Fibroblast of skin of right biceps (primary cell): ENCODE results near the gene DLGAP4.

Experiments
- DNase-seq: peaks from one replicate; pipeline ENCODE4 v3.0.0-alpha.2; 2013

Gene DLGAP4

GRCh38 chr20:36274181-36274841, 31.8 kb upstream of the DLGAP4 start:
- no peak for DNase-seq

DNA sequence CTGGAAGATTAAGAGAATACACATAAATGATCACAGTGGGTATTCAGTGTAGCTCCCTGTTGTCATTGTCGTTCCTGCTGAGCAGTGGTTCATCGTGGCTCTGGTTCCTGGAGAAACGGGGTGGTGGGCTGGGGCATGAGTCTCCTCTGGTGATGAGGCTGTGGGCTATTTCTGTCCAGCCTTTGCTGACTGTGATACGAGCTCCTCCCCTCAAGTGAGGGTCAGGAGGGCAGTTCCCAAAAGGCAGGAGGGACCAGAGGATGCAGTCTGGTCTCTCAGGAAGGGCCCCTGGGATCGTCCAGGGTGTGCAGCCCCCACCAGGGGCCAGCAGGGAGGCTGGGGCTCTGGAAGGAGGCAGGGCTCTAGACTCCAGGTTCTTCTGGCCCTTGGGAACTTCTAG, 31.1 kb upstream of the DLGAP4 start:
- no peak for DNase-seq

GRCh38 chr20:36275441-36276189, 30.5 kb upstream of the DLGAP4 start:
- DNase-seq, result no peak

DNA sequence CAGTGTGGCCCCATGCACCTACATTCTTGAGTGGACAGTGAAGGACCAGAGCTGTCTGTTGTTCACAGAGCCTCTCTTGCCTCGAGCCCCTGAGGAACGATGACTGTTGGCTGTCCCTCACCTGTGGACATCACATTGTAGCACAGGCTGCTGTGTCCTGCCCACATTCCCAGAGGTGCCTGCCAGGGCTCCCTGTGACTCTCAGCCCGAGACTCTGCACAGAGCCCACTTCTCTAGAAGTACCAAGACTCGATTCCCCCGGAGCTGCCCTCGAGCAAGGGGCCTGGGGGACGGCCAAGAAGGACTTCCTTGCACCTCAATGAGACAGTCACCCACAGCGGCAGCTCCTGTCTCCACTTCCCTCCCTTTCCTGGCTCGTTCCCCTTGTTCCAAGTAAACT, 28.6 kb upstream of the DLGAP4 start:
- DNase-seq, result no peak

- DNase-seq, result no peak
These were observed 26.8 kb upstream of the DLGAP4 start for GRCh38 chr20:36279362-36279761.

- DNase-seq, result no peak
These were observed 26.4 kb upstream of the DLGAP4 start for GRCh38 chr20:36279776-36280175.

GRCh38 chr20:36281785-36282380, 24.3 kb upstream of the DLGAP4 start:
- no peak for DNase-seq

DNA sequence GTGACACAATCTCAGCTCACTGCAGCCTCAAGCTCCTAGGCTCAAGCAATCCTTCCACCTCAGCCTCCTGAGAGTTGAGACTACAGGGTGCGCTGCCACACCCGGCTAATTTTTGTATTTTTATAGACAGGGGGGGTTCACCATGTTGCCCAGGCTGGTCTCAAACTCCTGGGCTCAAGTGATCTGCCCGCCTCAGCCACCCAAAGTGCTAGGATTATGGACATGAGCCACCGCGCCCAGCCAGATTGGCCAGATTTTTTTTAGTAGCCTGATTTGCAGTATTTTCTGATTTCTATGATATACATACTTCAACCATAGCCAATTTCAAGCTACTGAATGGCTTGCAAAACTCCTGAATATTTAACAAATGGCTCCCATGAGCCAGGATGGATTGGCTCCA, 21.4 kb upstream of the DLGAP4 start:
- no peak for DNase-seq

GRCh38 chr20:36285746-36286447, 20.2 kb upstream of the DLGAP4 start:
- no peak for DNase-seq

- no peak for DNase-seq
These were observed 8.5 kb upstream of the DLGAP4 start for GRCh38 chr20:36297656-36298055.

DNA sequence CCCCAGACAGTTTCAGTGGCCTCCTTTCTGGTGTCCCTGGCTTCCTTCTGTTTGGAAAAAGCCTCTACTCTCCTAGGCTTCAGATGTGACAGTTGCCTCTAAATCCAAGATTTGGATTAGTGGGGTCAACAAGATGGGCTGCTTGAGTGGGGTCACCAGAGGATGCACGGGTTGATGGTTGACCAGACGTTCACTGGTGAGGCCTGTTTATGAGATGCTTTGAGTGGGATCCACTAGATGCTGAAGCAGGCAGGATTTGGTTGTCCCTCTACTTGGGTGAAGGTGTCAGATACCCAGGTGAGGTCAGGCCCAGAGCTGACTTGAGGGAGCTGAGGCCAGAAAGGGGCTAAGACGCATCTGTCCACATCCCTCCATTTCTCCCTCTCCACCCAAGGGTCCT, 8.1 kb upstream of the DLGAP4 start:
- DNase-seq, result no peak

DNA sequence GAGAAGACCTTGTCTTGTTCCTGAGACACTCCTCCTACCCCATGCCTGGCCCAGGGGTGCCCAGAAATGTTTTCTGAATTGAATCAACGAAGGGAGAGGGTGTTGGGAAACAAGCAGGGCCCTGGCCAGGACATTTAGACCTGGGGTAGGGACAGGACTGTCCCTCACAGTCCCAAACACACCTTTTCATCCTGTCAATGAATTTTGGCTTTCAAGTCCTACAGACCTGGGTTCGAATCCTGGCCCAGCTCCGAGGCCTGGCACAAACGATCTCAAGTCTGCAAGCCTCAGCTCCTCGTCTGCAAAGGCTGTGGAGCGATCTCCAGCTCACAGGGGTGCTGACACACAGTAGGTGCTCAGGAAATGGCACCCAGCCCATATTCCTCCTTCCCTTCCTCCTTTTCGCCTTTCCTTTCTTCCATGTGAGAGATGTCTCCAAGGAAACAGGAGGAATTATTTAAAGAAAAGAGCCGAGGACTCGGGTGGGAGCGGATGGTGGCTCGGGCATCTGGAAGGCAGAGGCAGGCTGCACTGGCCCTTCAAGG, 7.3 kb upstream of the DLGAP4 start:
- no peak for DNase-seq

DNA sequence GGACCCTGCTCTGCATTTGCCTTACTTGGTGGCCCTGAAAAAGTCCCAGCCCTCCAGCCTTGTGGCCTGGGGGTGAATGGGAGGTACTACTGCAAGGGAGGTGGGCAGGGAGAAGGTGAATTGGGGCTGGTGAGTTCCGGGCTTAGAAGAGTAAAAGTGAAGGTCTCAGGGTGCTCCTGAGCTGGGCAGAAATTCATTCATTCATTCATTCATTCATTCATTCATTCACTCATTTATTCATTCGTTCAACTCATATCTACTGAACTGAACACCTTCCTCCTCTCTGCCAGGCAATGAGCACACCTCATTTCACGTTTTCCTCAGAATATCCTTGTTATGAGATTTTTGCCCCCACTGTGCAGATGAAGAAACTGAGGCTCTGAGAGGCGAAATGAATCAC, 6.7 kb upstream of the DLGAP4 start:
- no peak for DNase-seq

DNA sequence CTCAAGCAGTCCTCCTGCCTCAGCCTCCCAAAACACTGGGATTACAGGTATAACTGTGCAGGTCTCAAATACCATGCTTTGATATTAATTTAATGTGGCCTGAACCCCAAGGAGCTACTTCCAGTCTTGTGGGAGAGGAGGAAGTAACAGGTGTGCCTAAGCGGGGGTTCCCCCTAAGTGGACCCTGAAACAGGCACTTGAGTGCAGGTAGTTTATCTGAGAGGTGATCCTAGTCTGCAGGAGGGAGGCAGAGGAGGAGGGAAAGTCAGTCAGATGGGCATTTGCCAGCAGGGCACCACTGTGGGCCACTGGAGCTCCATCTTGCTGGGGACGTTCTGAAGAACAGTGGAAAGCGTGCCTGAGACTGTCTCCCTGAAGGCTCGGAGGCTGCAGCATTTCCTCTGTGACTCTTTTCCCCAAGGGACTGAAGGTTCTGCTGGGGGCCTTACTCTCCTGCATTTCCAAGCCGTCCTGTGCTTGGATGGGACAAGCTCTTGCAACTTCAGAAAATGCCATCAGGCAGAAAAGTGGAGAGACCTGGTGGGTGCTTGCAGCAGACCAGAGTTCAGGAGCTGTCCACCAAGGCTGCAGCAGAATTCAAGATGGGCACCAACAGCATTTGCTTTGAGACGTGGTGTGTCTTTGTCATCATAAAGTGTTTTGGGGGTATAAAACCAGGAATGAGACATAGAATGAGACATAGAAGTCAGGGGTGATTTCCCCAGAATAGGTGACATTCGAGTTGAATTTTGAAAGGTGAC, 4.6 kb upstream of the DLGAP4 start:
- no peak for DNase-seq

DNA sequence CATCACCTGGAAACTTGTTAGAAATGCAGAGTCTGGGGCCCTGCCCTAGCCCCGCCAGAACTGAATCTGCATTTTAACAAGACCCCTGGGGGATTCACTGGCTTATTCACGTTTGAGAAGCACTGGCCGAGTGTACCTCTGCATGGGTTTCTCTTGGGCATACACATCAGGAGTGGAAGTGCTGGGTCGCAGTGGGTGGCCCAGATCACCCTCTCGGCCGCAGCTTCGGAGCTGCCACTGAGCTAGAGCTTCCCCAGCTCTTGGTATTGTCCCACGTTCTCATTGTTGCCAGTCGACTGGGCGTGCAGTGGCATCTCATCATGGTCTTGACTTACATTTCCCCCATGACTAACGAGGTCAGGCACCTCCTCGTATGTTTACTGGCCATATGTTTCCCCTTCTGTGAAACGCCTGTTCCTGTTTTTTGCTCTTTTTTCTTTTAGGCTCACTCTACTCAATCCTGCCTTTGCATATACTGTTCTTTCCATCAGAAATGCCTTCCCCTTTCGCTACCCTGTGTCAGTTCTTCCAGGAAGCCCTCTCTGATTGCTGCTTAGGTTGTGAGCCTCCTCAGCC, 3.0 kb upstream of the DLGAP4 start:
- DNase-seq, result no peak

DNA sequence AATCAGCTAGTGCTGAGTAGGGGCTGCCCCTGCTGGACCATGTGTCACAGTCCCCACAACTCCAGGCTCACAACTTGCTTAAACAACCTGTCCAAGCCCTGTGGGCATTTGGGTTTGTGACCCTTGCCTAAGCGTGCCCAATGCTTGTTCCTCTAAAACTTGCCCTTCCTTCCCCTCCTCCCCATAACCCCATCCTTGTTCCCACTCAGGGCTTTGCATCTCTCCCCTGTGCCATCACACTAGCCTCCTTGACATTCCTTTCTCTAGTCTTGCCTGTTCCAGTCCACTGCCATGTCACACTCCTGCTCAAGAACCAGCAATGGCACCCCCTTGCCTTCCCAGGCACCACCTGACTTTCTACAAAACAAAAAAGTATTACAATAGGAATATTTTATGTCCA, 2.3 kb upstream of the DLGAP4 start:
- DNase-seq, result no peak

GRCh38 chr20:36304786-36305495, 1.2 kb upstream of the DLGAP4 start:
- no peak for DNase-seq

DNA sequence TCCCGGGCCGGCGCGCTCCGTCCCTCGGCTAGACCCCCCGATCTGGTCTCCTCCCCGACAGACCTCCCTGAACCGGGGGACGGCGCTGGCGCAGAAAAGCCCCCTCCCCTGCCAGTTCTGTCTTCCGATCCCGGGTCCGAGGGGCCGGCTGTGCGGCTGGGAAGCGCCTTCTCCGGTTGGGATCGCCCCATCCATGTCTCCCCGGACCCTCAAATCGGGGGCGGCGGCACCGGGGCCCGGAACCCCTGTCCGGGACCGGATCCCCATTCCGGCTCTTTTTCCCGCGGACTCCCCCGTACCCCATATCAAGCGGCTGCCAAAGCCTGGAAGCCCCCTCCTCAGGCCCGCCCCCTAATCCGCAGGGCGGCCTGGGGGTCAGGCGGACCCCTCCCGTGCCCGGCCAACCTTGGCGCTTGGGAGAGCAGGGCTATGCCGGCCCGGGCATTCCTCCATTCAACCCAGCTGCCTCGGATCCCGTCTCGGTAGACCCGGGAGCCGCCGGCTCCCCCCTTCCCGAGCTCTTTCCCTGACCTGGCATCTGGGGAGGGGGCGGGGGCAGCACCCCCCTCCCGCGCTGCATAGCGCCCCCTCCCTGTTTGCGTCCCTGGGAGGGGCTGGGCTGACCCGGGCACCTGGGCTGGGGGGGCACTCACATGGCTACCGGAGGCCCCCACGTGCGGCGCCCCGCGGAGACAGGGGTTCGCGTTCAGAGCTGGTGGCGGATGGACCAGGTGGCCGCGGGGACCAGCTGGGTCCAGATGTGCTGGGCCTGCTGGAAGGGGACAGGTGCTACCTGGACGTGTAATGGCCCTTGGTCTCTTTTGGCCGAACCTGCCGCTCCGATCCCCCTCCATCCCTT, 643 bp downstream of the DLGAP4 start:
- no peak for DNase-seq

- no peak for DNase-seq
These were observed 1.5 kb downstream of the DLGAP4 start for GRCh38 chr20:36307412-36308325.
